NCI-H748 treated with DMSO at 0.1 percent for 48 hours (cell line): ENCODE results near the gene PANX1.
A peak's percentile ranks its signal among the peaks of the same experiment; 100 is the strongest.
"Not testable (repeated sequence)": the region's sequence is repeated elsewhere in the genome, so short reads cannot be mapped to it uniquely, and the experiment has no call there.

Experiments
- DNase-seq: peaks from one replicate; lab custom pipeline; 2025; lab: John Stamatoyannopoulos, UW

PANX1 gene

DNA sequence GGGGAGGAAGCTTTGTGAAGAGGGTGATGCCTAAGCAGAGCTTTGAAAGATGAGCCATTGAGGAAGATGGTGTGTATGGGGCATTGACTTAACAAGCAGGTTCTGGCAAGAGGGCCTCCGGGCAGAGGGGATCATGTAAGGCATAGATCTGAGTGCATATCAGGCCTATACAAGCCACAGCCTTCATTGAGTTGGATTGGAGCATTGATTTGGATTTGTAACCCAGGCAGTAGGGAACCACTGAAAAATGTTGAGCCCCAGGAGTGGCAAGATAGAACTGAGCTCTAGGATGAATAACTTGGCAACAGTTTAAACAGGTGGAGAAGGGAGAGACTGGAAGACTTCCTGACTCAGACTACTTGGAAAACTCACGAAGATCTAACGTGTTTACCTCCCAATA, 21.4 kb downstream of the PANX1 start:
- no peak for DNase-seq

- no peak for DNase-seq
Observed at GRCh38 chr11:94150704-94151685, 22.4 kb downstream of the PANX1 start.

DNA sequence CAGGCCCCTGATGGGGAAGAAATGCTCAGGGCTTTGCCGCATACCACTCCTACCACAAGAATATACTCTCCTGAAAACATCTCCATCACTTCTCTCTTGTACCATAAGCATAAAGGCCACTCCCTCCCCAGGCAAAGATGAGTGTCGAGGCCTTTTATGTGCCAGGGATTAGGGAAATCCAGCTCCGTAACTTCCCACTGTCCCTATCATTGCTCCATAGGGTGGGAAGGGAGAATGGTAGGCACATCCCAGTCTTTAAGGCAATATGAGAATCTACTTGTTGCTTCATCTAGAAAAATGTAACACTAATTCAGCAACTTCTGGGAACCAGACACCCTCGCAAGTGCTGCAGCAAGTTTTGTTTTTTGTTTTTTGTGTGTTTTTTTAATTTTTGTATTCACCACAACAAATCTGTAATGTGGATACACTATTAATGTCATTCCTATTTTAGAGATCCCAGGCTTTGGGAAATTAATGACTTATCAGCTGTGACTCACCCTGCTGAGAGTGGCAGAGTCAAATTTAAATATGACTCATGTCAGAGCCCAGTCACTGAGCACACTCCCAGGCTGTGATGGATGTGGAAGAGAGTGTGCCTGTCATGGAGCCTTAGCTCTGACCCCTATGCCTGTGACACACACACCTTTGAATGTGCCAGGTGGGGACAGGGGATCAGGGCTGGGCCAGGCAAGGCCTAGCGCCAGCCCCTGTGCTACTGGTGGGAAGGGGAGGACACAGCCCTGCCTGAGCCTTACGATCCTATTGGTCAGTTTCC, 23.4 kb downstream of the PANX1 start:
- no peak for DNase-seq

DNA sequence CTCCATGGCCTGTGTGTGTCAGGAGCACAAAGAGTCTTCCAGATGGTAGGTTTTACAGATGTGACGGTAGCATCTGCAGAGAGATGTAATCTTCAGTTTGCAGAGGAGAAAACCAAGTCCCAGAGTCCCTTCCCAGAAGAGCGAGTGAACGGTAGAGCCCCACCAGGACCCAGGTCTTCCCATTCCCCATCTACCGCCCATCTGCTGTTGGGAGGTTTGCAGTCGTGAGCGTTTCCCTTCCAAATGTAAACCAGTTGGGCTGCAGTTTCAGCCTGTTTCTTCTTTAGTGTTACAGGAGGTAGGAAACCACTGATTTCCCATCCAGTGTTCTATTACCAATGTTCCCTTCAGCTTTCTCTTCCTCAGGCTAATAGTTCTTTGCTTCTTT, 24.0 kb downstream of the PANX1 start:
- DNase-seq, result no peak

GRCh38 chr11:94153320-94153719, 24.7 kb downstream of the PANX1 start:
- DNase-seq, result no peak

DNA sequence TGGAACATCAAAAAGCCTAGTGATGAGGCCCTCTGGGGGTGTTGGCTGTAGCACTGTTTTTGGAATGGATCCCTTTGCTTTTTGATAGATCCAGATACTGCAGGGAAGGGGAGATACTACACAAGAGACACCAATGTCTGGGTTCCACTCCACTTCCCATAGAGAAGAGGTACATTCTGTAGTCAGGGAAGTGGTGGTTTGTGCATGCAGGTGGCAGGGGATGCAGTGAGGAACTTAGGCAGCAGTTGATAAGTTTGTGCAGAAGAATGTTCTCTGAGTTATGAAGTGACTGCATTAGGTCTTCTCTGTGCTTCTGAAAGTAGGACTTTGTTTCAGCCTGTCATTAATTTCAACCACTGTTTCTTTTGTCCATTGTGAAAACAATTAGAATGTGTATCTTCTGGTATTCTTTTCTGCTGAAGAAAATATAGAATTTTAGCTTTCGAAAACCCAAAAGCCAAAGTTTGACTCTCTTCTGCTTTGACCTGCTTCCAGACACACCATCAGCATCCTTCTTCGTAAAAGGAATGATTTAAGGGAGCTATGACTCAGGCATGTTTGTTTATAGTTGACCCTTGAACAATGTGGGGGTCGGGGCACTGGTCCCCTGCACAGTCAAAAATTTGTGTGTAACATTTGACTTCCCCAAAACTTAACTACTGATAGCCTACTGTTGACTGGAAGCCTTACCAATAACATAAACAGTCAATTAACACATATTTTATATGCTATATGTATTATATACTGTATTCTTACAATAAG, 25.6 kb downstream of the PANX1 start:
- no peak for DNase-seq

DNA sequence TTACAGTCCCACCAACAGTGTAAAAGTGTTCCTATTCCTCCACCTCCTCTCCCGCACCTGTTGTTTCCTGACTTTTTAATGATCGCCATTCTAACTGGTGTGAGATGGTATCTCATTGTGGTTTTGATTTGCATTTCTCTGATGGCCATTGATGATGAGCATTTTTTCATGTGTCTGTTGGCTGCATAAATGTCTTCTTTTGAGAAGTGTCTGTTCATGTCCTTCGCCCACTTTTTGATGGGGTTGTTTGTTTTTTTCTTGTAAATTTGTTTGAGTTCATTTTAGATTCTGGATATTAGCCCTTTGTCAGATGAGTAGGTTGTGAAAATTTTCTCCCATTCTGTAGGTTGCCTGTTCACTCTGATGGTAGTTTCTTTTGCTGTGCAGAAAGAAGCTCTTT, 28.7 kb downstream of the PANX1 start:
- not testable (repeated sequence) for DNase-seq

DNA sequence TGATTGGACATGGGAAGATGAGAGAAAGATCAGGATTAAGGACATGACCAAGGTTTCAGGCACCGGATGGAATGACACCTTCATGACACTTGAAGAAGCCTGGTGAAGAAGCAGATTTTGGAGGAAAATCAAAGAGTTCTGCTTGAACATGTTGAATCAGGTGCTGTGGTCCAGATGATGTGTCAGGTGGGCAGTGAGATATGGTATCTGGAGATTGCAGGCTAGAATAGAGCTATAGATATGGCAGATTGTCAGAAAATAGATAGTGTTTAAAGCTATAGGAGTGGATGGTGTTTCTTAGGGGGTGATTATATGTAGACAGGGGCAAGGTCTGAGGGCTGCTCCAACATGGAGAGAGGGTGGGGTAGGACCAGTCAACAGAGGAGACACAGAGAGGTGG, 40.2 kb downstream of the PANX1 start:
- no peak for DNase-seq

DNA sequence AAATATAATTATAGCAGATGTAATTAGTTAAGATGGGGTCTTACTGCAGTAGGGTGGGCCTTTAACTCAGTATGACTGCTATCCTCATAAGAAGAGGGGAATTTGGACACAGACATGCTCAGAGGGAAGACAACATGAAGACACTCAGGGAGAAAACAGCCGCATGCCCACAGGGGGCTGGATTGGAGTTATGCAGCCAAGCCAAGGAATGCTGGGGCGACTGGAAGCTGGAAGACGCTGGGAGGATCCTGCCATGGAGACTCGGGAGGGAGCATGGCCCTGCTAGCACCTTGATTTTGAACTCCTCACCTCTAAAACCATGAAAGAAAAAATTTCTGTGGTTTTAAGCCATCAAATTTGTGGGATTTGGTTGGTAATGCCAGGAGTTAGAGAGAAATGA, 40.9 kb downstream of the PANX1 start:
- DNase-seq, result no peak

DNA sequence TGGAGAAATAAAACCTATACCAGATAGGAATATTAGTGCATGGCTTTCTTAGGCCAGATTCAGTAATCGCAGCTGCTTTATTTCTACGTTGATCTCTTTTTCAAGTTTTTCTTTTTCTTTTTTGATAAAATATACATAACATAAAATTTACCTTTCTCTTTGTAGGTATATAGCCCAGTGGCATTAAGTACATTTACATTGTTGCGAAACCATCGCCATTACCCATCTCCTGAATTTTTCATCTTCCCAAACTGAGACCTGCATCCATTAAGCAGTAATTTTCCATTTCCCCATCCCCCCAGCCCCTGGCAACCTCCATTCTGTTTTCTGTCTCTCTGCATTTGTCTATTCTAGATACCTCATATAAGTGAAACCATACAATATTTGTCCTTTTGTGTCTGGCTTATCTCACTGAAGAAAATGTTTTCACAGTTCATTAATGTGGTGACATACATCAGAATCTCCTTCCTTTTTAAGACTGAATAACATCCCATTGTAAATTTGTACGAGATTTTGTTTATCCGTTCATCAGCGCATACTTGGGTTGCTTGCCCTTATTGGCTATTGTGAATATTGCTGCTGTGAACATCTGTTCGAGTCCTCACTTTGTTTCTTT, 41.4 kb downstream of the PANX1 start:
- no peak for DNase-seq

DNA sequence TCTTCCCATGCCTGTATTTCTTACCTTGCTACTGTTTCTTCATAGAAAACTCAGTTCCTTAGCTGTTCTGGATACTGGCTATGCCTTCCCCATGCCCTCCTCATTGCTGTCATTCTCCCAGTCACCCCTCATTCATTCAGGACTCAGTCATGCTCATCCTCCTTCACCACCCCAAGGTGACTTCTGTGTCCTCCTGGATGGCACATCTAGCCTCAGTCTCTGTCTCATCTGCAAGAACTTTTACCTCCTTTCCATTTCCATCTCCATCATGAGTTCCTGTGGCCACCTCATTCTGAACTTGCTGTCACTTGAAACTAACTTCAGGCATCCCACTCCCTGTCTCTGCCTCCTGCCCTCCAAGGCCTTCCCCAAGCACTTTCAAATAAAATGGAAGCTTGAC, 42.3 kb downstream of the PANX1 start:
- no peak for DNase-seq

DNA sequence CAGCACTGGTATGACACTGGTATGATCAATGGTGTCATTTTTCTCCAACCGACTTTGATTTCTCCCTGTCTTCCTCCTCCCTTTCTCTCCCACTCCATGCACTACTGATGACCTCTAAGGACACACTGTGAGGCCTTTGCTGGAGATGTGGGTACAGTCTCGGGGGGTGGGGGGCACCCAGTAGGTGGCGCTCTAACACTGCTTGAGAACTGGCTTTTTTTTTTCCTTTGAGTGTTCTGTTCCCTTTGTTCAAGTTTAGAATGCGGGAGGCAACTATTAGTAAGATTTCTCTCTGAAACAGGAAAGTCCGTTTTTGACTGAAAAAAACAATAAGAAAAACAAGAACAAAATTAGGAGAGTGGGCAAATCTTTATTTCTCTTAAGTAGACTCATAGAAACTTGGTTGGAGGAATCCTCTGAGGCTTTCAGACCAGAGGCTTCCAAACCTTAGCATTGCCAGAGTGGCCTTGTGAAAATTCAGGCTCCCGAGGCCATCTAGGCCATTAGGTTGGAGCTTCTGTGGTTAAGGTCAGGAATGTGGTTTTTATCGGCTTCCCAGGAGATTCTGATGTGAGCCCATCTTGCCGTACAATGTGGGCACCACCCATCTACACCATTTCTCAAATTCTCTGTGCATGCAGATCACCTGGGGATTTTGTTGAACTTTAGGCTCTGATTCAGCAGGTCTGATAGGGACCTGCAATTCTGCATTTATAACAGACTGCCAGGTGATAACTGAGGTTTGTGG, 43.2 kb downstream of the PANX1 start:
- peak; percentile 21 for DNase-seq

- no peak for DNase-seq
Observed at GRCh38 chr11:94175535-94175934, 46.9 kb downstream of the PANX1 start.

- DNase-seq, result no peak
Observed at GRCh38 chr11:94178331-94178730, 49.7 kb downstream of the PANX1 start.

- DNase-seq, result no peak
Observed at GRCh38 chr11:94179696-94180095, 51.1 kb downstream of the PANX1 start.

- DNase-seq, result no peak
Observed at GRCh38 chr11:94181526-94181925, 52.9 kb downstream of the PANX1 start.

- DNase-seq, result no peak
Observed at GRCh38 chr11:94181943-94182342, 53.3 kb downstream of the PANX1 start.

DNA sequence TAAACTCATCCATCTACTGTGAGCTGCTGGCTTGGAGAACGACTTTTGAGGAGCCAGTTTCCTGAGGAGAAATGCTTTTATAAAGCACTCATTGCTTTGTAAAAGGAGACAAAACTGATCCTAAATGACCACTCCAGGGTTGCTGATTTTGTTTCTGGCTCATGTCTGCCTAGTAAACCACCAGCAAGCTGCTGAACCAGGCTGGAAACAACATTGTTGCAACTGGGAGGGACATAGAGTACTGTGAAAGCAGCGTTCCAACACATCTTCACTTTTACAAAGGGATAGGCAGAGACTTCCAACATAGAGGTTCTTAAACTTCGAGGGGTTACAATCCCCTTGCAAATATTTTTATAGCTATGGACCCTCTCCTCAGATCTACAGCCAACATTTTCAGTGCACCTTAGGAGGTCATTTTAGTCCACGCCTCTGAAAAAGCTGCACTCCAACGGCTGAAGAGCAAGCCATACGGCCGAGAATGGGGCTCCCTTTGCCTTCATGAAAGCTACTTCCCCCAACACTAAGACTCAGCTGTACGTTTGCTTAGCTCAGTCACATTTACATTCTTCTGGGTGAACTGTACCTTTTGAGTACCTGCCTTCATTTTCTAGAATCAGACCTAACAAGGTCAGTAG, 54.7 kb downstream of the PANX1 start:
- DNase-seq, result no peak

GRCh38 chr11:94183886-94184264, 55.2 kb downstream of the PANX1 start:
- no peak for DNase-seq

- no peak for DNase-seq
Observed at GRCh38 chr11:94184362-94184761, 55.7 kb downstream of the PANX1 start.

DNA sequence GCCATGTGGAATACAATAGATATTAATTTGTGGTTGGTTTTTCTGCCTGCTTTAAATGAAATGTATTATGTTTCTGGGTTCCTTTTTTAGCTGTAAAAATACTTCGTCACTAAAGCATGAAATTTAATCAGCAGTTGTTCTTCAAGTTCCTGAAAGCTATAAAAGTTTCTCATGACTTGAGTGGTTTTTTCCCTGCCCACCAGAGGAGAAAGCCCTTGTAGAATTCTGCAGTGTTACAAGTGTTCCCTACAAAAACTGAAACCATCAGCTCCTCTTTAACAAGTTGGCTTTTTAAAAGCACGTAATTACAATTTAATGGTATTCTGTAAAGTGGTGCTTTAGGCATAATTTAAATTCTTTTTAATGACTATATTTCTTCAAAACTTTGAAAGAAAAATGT, 56.2 kb downstream of the PANX1 start:
- no peak for DNase-seq
